GM23338 (cell line): ENCODE measurements around the gene EPHA6. TPM values are rescaled to one million over a fixed set of nuclear protein-coding genes. Genes with fewer than 3 reads are reported as not detected.

ENCODE experiments used
- ATAC-seq: fragments of 200-7000 bp; cut with Tn5 transposase; 3 replicates; pipeline ENCODE4 v1.9.1; 2020
- DNase-seq: peaks from one replicate; pipeline ENCODE4 v3.0.0-alpha.2; 2015; ENCODE audit warnings: low spot score
- H2AFZ ChIP-seq: fragments of 200-600 bp; sonication (generic); 2 replicates; pipeline ENCODE4 v1.8.0; 2016; ENCODE audit warnings: antibody characterized with exemption, mild to moderate bottlenecking, moderate library complexity
- H3F3A ChIP-seq: fragments of 200-600 bp; sonication (generic); replicated peaks from 2 replicates; pipeline ENCODE4 v1.8.0; 2017; ENCODE audit warnings: antibody characterized with exemption, mixed run types, low read depth
- H3K27ac ChIP-seq: fragments of 200-600 bp; sonication (generic); 2 replicates; pipeline ENCODE4 v1.6.1; 2016; ENCODE audit warnings: low read depth
- H3K27me3 ChIP-seq: fragments of 200-600 bp; sonication (generic); 2 replicates; pipeline ENCODE4 v1.8.0; 2016; ENCODE audit warnings: mild to moderate bottlenecking, mixed run types, moderate library complexity; ENCODE audit not compliant: insufficient read depth
- H3K36me3 ChIP-seq: fragments of 200-600 bp; sonication (generic); 2 replicates; pipeline ENCODE4 v1.8.0; 2016; ENCODE audit warnings: mild to moderate bottlenecking; ENCODE audit not compliant: insufficient read depth
- H3K4me1 ChIP-seq: fragments of 200-600 bp; sonication (generic); 2 replicates; pipeline ENCODE4 v1.8.0; 2016; ENCODE audit warnings: mild to moderate bottlenecking, moderate library complexity; ENCODE audit not compliant: insufficient read depth
- H3K4me2 ChIP-seq: fragments of 200-600 bp; sonication (generic); 2 replicates; pipeline ENCODE4 v1.7.1; 2017; ENCODE audit warnings: mixed run types
- H3K4me3 ChIP-seq: fragments of 200-600 bp; sonication (generic); 2 replicates; pipeline ENCODE4 v1.6.1; 2016; ENCODE audit warnings: mixed run types
- H3K79me2 ChIP-seq: fragments of 200-600 bp; sonication (generic); replicated peaks from 2 replicates; pipeline ENCODE4 v1.8.0; 2017; ENCODE audit warnings: mild to moderate bottlenecking; ENCODE audit not compliant: insufficient read depth
- H3K9me2 ChIP-seq: fragments of 200-600 bp; sonication (generic); 2 replicates; pipeline ENCODE4 v1.8.0; 2017; ENCODE audit not compliant: insufficient read depth
- H4K20me1 ChIP-seq: fragments of 200-600 bp; sonication (generic); replicated peaks from 2 replicates; pipeline ENCODE4 v1.8.0; 2017; ENCODE audit warnings: mild to moderate bottlenecking; ENCODE audit not compliant: insufficient read depth
- H3K27ac Mint-ChIP-seq: 2 replicates; pipeline ENCODE4 v1.8.0; 2020; ENCODE audit warnings: inconsistent platforms, mild to moderate bottlenecking, moderate library complexity, mixed read lengths
- H3K27me3 Mint-ChIP-seq: 3 replicates; pipeline ENCODE4 v1.8.0; 2022; ENCODE audit warnings: low read depth, mild to moderate bottlenecking, moderate library complexity, mixed read lengths, inconsistent platforms; ENCODE audit not compliant: insufficient read depth, poor library complexity
- H3K36me3 Mint-ChIP-seq: 3 replicates; pipeline ENCODE4 v1.8.0; 2021; ENCODE audit warnings: low read depth, mild to moderate bottlenecking, inconsistent platforms, moderate library complexity, mixed read lengths
- H3K4me1 Mint-ChIP-seq: 3 replicates; pipeline ENCODE4 v1.8.0; 2020; ENCODE audit warnings: mild to moderate bottlenecking, inconsistent platforms, mixed read lengths
- H3K4me3 Mint-ChIP-seq: 3 replicates; pipeline ENCODE4 v1.8.0; 2021; ENCODE audit warnings: moderate library complexity, mild to moderate bottlenecking, inconsistent platforms, mixed read lengths
- H3K9me3 Mint-ChIP-seq: 3 replicates; pipeline ENCODE4 v1.8.0; 2020; ENCODE audit warnings: moderate library complexity, mild to moderate bottlenecking, inconsistent platforms, mixed read lengths
- CTCF ChIP-seq, 2 experiments: fragments of 200-600 bp in 1 of 2; sonication (generic) in 1 of 2; conservative IDR thresholded peaks; 2 replicates each; pipeline versions ENCODE4 v1.5.1 to v1.6.1; 2016 to 2017; ENCODE audit warnings: antibody characterized with exemption in 2 of 2, low read depth in 2 of 2, mild to moderate bottlenecking in 2 of 2, moderate library complexity in 1 of 2
- NANOG ChIP-seq: IDR thresholded peaks from 2 replicates; pipeline ENCODE4 v1.6.1; 2016; ENCODE audit warnings: antibody characterized with exemption, borderline replicate concordance
- STAT1 ChIP-seq: IDR thresholded peaks from one replicate; pipeline ENCODE4 v1.6.1; 2016; ENCODE audit warnings: antibody characterized with exemption; ENCODE audit not compliant: unreplicated experiment
- ZNF331 ChIP-seq: fragments of 250-450 bp; sonication (Bioruptor Pico); IDR thresholded peaks from 2 replicates; pipeline ENCODE4 v1.5.0; 2020; ENCODE audit warnings: low read depth, mild to moderate bottlenecking, moderate library complexity
- polyA plus RNA-seq: library from polyadenylated mRNA; unstranded; fragments of >200 nt; fragmentation: Nextera tagmentation; extraction: Ambion mirVana; gene quantifications from 2 replicates; pipeline ENCODE4 v1.2.1, GENCODE V29; 2016
- total RNA-seq: library from RNA; depleted of rRNA; stranded (reverse); fragments of >200 nt; shearing (Covaris generic); gene quantifications from 2 replicates; pipeline ENCODE4 v1.2.3, GENCODE V29; 2014
- TF ChIP-seq, protein P1 (sequence below): IDR thresholded peaks from one replicate; pipeline ENCODE4 v1.6.1; 2018; ENCODE audit warnings: antibody characterized with exemption; ENCODE audit not compliant: unreplicated experiment

EPHA6 gene
- total and polyA plus RNA-seq, 2 experiments from 2014 or later = 0.37 to 2.6 TPM

GRCh38 chr3:96860882-96861281, 46.5 kb downstream of the EPHA6 start:
- TF ChIP-seq STAT1 = no peak
- ATAC-seq = no peak
- Histone ChIP-seq H3K36me3 (no peaks in the 10 kb centered on the region), H3K4me3 (no peak overlapping the region), H3K9me2 (no peaks in the 10 kb centered on the region), H3K27me3 (no peaks in the 10 kb centered on the region), H3K79me2 (no peaks in the 10 kb centered on the region), H3K27ac (no peak overlapping the region), H3F3A (no peaks in the 10 kb centered on the region), H3K4me2 (no peak overlapping the region), H4K20me1 (no peaks in the 10 kb centered on the region), H2AFZ (no peak overlapping the region), H3K4me1 (no peaks in the 10 kb centered on the region)
- no peak for DNase-seq
- no peaks in the 10 kb centered on the region for H3K27me3 Mint-ChIP-seq
- H3K4me3 Mint-ChIP-seq = no peak overlapping the region
- no peaks in the 10 kb centered on the region for H3K9me3 Mint-ChIP-seq
- no peak overlapping the region for H3K27ac Mint-ChIP-seq
- H3K36me3 Mint-ChIP-seq = no peaks in the 10 kb centered on the region
- H3K4me1 Mint-ChIP-seq = no peaks in the 10 kb centered on the region

- Histone ChIP-seq H3K27me3 (no peaks in the 10 kb centered on the region), H3K79me2 (no peaks in the 10 kb centered on the region), H3K4me1 (no peaks in the 10 kb centered on the region), H3K36me3 (no peaks in the 10 kb centered on the region), H3F3A (no peaks in the 10 kb centered on the region), H3K4me2 (no peak overlapping the region), H2AFZ (no peak overlapping the region), H3K4me3 (no peak overlapping the region), H3K27ac (no peak overlapping the region), H3K9me2 (no peaks in the 10 kb centered on the region), H4K20me1 (no peaks in the 10 kb centered on the region)
- Mint-ChIP-seq H3K27me3 (peaks cover 2% of the 10 kb centered on the region), H3K4me1 (no peaks in the 10 kb centered on the region), H3K27ac (no peak overlapping the region), H3K36me3 (no peaks in the 10 kb centered on the region), H3K4me3 (no peak overlapping the region), H3K9me3 (no peaks in the 10 kb centered on the region)
- ATAC-seq = peak; percentile 36; the same call in 1 of the 3 replicates
- TF ChIP-seq, protein P1, sequence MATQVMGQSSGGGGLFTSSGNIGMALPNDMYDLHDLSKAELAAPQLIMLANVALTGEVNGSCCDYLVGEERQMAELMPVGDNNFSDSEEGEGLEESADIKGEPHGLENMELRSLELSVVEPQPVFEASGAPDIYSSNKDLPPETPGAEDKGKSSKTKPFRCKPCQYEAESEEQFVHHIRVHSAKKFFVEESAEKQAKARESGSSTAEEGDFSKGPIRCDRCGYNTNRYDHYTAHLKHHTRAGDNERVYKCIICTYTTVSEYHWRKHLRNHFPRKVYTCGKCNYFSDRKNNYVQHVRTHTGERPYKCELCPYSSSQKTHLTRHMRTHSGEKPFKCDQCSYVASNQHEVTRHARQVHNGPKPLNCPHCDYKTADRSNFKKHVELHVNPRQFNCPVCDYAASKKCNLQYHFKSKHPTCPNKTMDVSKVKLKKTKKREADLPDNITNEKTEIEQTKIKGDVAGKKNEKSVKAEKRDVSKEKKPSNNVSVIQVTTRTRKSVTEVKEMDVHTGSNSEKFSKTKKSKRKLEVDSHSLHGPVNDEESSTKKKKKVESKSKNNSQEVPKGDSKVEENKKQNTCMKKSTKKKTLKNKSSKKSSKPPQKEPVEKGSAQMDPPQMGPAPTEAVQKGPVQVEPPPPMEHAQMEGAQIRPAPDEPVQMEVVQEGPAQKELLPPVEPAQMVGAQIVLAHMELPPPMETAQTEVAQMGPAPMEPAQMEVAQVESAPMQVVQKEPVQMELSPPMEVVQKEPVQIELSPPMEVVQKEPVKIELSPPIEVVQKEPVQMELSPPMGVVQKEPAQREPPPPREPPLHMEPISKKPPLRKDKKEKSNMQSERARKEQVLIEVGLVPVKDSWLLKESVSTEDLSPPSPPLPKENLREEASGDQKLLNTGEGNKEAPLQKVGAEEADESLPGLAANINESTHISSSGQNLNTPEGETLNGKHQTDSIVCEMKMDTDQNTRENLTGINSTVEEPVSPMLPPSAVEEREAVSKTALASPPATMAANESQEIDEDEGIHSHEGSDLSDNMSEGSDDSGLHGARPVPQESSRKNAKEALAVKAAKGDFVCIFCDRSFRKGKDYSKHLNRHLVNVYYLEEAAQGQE = no peak
- TF ChIP-seq ZNF331 (CRISPR knock-in tag) (no peak), STAT1 (no peak), CTCF (conservative IDR thresholded peaks at IDR 0.05; ENCODE audit: low read depth in 2 of 2) (peak; percentile 79 to 88), NANOG (no peak)
- DNase-seq = peak; percentile 71
Measured at GRCh38 chr3:96863129-96863740, 48.8 kb downstream of the EPHA6 start.
